IPS-18a (cell line): Measurements from ENCODE around the gene ABHD4.
A peak's percentile ranks its signal among the peaks of the same experiment; 100 is the strongest.
"Not testable (repeated sequence)": the region's sequence is repeated elsewhere in the genome, so short reads cannot be mapped to it uniquely, and the experiment has no call there.

Source experiments
- H3K27ac ChIP-seq: one replicate; pipeline ENCODE4 v1.5.1; 2013; ENCODE audit warnings: low read length
- H3K27me3 ChIP-seq: one replicate; pipeline ENCODE4 v1.6.1; 2013; ENCODE audit warnings: mild to moderate bottlenecking, low read length; ENCODE audit not compliant: control insufficient read depth, insufficient read depth
- H3K36me3 ChIP-seq: one replicate; pipeline ENCODE4 v1.6.1; 2013; ENCODE audit warnings: low read depth, low read length; ENCODE audit not compliant: control insufficient read depth
- H3K4me1 ChIP-seq: one replicate; pipeline ENCODE4 v1.6.1; 2013; ENCODE audit warnings: low read depth, low read length; ENCODE audit not compliant: control insufficient read depth
- H3K4me3 ChIP-seq: one replicate; pipeline ENCODE4 v1.5.1; 2013; ENCODE audit warnings: low read length
- H3K9ac ChIP-seq: one replicate; pipeline ENCODE4 v1.6.1; 2013; ENCODE audit warnings: mild to moderate bottlenecking, low read length, moderate library complexity
- H3K9me3 ChIP-seq: one replicate; pipeline ENCODE4 v1.6.1; 2013; ENCODE audit warnings: low read depth, low read length; ENCODE audit not compliant: control insufficient read depth

ABHD4 gene

DNA sequence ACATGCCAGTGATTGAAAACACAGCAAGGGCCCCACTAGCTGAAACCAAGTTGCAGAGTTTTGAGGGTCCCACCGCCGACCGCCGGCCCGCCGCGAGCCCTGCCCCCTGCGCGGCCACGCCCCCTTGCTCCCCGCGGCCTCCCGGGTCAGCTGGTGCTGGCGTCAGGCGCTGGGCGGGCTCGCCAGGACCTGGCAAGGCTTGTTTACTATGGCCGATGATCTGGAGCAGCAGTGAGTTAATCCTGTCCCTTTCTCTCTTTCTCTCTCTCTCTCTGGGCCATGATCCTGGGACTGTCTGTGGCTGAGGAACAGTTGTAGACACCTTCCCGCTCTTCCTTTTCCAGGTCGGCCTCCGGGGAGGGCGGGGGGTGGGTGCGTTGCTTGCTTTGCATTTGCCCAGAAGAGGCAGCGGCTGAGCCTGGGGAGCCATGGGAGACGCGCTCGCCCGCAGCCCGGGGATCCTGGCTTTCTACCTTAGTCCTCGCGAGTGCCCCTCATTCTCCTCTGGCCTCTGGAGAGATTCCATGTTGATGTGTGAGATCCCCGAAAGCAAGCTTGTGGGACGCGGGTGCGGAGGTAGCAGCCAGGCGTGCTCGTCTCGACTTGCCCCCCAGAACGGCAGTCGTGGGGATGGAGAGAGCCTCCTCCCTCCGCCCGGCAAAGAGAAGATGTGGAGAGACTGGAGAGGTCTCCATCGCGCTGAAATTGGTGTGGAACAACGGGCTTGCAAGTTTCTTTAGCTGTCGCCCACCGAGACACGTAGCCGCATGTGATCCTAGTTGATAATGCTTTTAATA lies at the start of gene ABHD4:
TSS of gene ABHD4 (plus strand) at position 202 of the 797 bp plus-strand sequence. CDS start at position 209, 7 bp downstream.
- Histone ChIP-seq H3K27ac (peak within 1 kb of the TSS; percentile 79), H3K36me3 (peaks cover 24% of the 10 kb centered on the region), H3K4me3 (peak within 1 kb of the TSS; percentile 91), H3K9ac (peak within 1 kb of the TSS; percentile 62), H3K9me3 (no peaks in the 10 kb centered on the region), H3K27me3 (no peaks in the 10 kb centered on the region), H3K4me1 (peaks cover 16% of the 10 kb centered on the region)

- Histone ChIP-seq H3K27ac (no peak overlapping the region), H3K4me1 (peaks cover 44% of the 10 kb centered on the region), H3K27me3 (no peaks in the 10 kb centered on the region), H3K9me3 (no peaks in the 10 kb centered on the region), H3K9ac (no peak overlapping the region), H3K4me3 (no peak overlapping the region), H3K36me3 (no peaks in the 10 kb centered on the region)
Measured at GRCh38 chr14:22549324-22549962, 48.7 kb upstream of the ABHD4 start.

- no peaks in the 10 kb centered on the region for H3K27me3 ChIP-seq
- H3K36me3 ChIP-seq: no peaks in the 10 kb centered on the region
- H3K9me3 ChIP-seq: no peaks in the 10 kb centered on the region
- peaks cover 44% of the 10 kb centered on the region for H3K4me1 ChIP-seq
- no peak overlapping the region for H3K4me3 ChIP-seq
- no peak overlapping the region for H3K9ac ChIP-seq
- H3K27ac ChIP-seq: peak overlapping the region; percentile 21
Measured at GRCh38 chr14:22549981-22550673, 48.0 kb upstream of the ABHD4 start.

GRCh38 chr14:22551605-22551997 lies 46.5 kb upstream of the ABHD4 start:
- H3K9ac ChIP-seq: no peak overlapping the region
- peaks cover 34% of the 10 kb centered on the region for H3K4me1 ChIP-seq
- no peaks in the 10 kb centered on the region for H3K36me3 ChIP-seq
- H3K27me3 ChIP-seq: no peaks in the 10 kb centered on the region
- H3K4me3 ChIP-seq: no peak overlapping the region
- H3K9me3 ChIP-seq: no peaks in the 10 kb centered on the region
- H3K27ac ChIP-seq: no peak overlapping the region

GRCh38 chr14:22552001-22552826 lies 45.9 kb upstream of the ABHD4 start:
- H3K9ac ChIP-seq: no peak overlapping the region
- no peaks in the 10 kb centered on the region for H3K9me3 ChIP-seq
- no peaks in the 10 kb centered on the region for H3K36me3 ChIP-seq
- H3K4me1 ChIP-seq: peaks cover 28% of the 10 kb centered on the region
- H3K27me3 ChIP-seq: no peaks in the 10 kb centered on the region
- no peak overlapping the region for H3K27ac ChIP-seq
- no peak overlapping the region for H3K4me3 ChIP-seq

DNA sequence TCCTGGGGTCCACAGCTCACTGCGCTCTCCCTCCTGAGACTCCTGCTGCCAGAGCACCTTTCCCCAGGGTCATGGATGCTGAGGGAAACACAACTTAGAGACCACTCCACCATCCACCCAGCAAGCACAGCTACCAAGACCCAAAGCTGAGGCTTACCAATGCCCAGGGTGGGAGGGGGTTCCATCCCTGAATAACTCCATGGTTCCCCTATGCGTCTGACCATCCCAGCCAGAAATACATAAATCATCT lies 45.3 kb upstream of the ABHD4 start:
- no peak overlapping the region for H3K27ac ChIP-seq

GRCh38 chr14:22553445-22553844 lies 44.7 kb upstream of the ABHD4 start:
- no peak overlapping the region for H3K4me3 ChIP-seq
- H3K36me3 ChIP-seq: no peaks in the 10 kb centered on the region
- no peaks in the 10 kb centered on the region for H3K27me3 ChIP-seq
- no peak overlapping the region for H3K27ac ChIP-seq
- no peak overlapping the region for H3K9ac ChIP-seq
- H3K4me1 ChIP-seq: peaks cover 34% of the 10 kb centered on the region
- no peaks in the 10 kb centered on the region for H3K9me3 ChIP-seq

More for the DNA sequence above, 45.3 kb upstream of the ABHD4 start:
- H3K27me3 ChIP-seq: no peaks in the 10 kb centered on the region
- H3K9me3 ChIP-seq: no peaks in the 10 kb centered on the region
- no peak overlapping the region for H3K9ac ChIP-seq
- no peak overlapping the region for H3K4me3 ChIP-seq
- peaks cover 30% of the 10 kb centered on the region for H3K4me1 ChIP-seq
- no peaks in the 10 kb centered on the region for H3K36me3 ChIP-seq

- not testable (repeated sequence) for H3K9me3 ChIP-seq, H3K4me3 ChIP-seq, H3K27ac ChIP-seq, H3K9ac ChIP-seq, H3K27me3 ChIP-seq, H3K36me3 ChIP-seq
- peaks cover 34% of the 10 kb centered on the region for H3K4me1 ChIP-seq
Measured at GRCh38 chr14:22553861-22554497, 44.1 kb upstream of the ABHD4 start.

- no peaks in the 10 kb centered on the region for H3K9me3 ChIP-seq
- no peaks in the 10 kb centered on the region for H3K27me3 ChIP-seq
- H3K4me3 ChIP-seq: no peak overlapping the region
- no peak overlapping the region for H3K9ac ChIP-seq
- no peaks in the 10 kb centered on the region for H3K36me3 ChIP-seq
- peaks cover 31% of the 10 kb centered on the region for H3K4me1 ChIP-seq
- no peak overlapping the region for H3K27ac ChIP-seq
Measured at GRCh38 chr14:22554498-22555383, 43.4 kb upstream of the ABHD4 start.

DNA sequence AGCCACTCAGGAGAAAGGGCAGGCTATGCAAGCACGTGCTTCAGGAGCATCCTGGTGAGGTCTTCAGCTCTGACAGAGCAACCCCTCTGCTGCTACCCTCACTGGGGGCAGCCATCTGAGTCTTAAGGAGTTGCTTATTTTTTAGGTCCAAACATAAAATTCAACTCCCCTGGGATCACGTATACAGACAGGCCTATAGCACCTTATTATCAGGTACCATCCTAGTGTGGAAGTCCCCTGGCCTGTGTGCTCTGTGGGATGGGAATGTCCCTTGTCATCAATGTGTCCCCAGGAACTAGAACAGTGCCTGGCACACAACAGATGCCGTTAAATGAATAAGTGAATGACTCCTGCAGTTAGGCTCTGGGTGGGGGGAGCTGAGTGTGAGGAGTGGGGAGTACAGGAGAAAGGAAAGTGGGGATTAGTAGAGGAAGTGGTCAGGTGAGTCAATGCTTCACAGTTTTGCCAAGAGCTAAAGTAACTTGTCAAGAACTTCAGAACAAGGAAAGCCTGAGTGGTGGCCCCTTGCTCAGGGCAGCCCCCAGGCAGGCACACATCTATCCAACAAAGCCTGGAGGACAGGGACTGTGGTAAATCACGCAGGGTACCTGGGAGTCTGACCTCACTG lies 42.6 kb upstream of the ABHD4 start:
- Histone ChIP-seq H3K9ac (no peak overlapping the region), H3K4me1 (peaks cover 24% of the 10 kb centered on the region), H3K4me3 (no peak overlapping the region), H3K27me3 (no peaks in the 10 kb centered on the region), H3K36me3 (no peaks in the 10 kb centered on the region), H3K9me3 (no peaks in the 10 kb centered on the region), H3K27ac (no peak overlapping the region)
